Measurements from ENCODE around the gene AFDN.

AFDN gene

GRCh38 chr6:168016176-168016620 lies 189.5 kb downstream of the AFDN start:
- Histone ChIP-seq H3K9ac (ENCODE audit: low read depth, low read length, poor library complexity, severe bottlenecking) (no peak overlapping the region), H3K4me3 (ENCODE audit: low read length, poor library complexity, severe bottlenecking) (no peak overlapping the region), H3F3A (ENCODE audit: low read depth) (no peaks in the 10 kb centered on the region), H3K4me2 (ENCODE audit: low read depth, low read length, poor library complexity, severe bottlenecking) (no peak overlapping the region), H3K79me2 (ENCODE audit: insufficient read depth, low read length) (no peaks in the 10 kb centered on the region), H2AFZ (ENCODE audit: low read length) (no peak overlapping the region), H4K20me1 (ENCODE audit: insufficient read depth, low read length, poor library complexity, severe bottlenecking) (no peaks in the 10 kb centered on the region), H3K9me2 (replicated peaks; ENCODE audit: low read depth, low read length) (no peaks in the 10 kb centered on the region), H3K9me3 (ENCODE audit: insufficient read depth, low read depth, low read length) (peaks cover 17% of the 10 kb centered on the region; the same call in 1 of the 2 replicates), H3K4me1 (ENCODE audit: insufficient read depth, low read length, poor library complexity, severe bottlenecking) (no peaks in the 10 kb centered on the region), H3K36me3 (ENCODE audit: insufficient read depth, low read length) (no peaks in the 10 kb centered on the region), H3K27me3 (ENCODE audit: insufficient read depth, low read length, poor library complexity, severe bottlenecking) (no peaks in the 10 kb centered on the region)
- TF ChIP-seq EZH2phosphoT487 (IDR thresholded peaks at IDR 0.05; ENCODE audit: borderline replicate concordance) (no peak), CTCF (conservative IDR thresholded peaks at IDR 0.05; ENCODE audit: low read length) (no peak)

GRCh38 chr6:168016721-168017525 lies 190.2 kb downstream of the AFDN start:
- H3K9me3 ChIP-seq (ENCODE audit: insufficient read depth, low read depth, low read length), result peaks cover 17% of the 10 kb centered on the region; the same call in 1 of the 2 replicates
- TF ChIP-seq CTCF (conservative IDR thresholded peaks at IDR 0.05; ENCODE audit: low read length) (no peak), EZH2phosphoT487 (IDR thresholded peaks at IDR 0.05; ENCODE audit: borderline replicate concordance) (no peak)
- H3K4me1 ChIP-seq (ENCODE audit: insufficient read depth, low read length, poor library complexity, severe bottlenecking), result no peaks in the 10 kb centered on the region

GRCh38 chr6:168017629-168018028 lies 190.9 kb downstream of the AFDN start:
- no peak overlapping the region for H3K4me3 ChIP-seq (ENCODE audit: low read length, poor library complexity, severe bottlenecking)
- no peaks in the 10 kb centered on the region for H3K4me1 ChIP-seq (ENCODE audit: insufficient read depth, low read length, poor library complexity, severe bottlenecking)
- H3K9me3 ChIP-seq (ENCODE audit: insufficient read depth, low read depth, low read length), result peaks cover 17% of the 10 kb centered on the region; the same call in 1 of the 2 replicates
- no peak overlapping the region for H3K9ac ChIP-seq (ENCODE audit: low read depth, low read length, poor library complexity, severe bottlenecking)
- no peaks in the 10 kb centered on the region for H3K36me3 ChIP-seq (ENCODE audit: insufficient read depth, low read length)
- no peaks in the 10 kb centered on the region for H4K20me1 ChIP-seq (ENCODE audit: insufficient read depth, low read length, poor library complexity, severe bottlenecking)
- no peak overlapping the region for H2AFZ ChIP-seq (ENCODE audit: low read length)
- TF ChIP-seq EZH2phosphoT487 (IDR thresholded peaks at IDR 0.05; ENCODE audit: borderline replicate concordance), result no peak
- TF ChIP-seq CTCF (conservative IDR thresholded peaks at IDR 0.05; ENCODE audit: low read length), result no peak
- no peaks in the 10 kb centered on the region for H3F3A ChIP-seq (ENCODE audit: low read depth)
- H3K27me3 ChIP-seq (ENCODE audit: insufficient read depth, low read length, poor library complexity, severe bottlenecking), result no peaks in the 10 kb centered on the region
- no peaks in the 10 kb centered on the region for H3K79me2 ChIP-seq (ENCODE audit: insufficient read depth, low read length)
- H3K9me2 ChIP-seq (replicated peaks; ENCODE audit: low read depth, low read length), result no peaks in the 10 kb centered on the region
- H3K4me2 ChIP-seq (ENCODE audit: low read depth, low read length, poor library complexity, severe bottlenecking), result no peak overlapping the region

More at GRCh38 chr6:168016721-168017525, 190.2 kb downstream of the AFDN start:
- no peaks in the 10 kb centered on the region for H4K20me1 ChIP-seq (ENCODE audit: insufficient read depth, low read length, poor library complexity, severe bottlenecking)
- no peak overlapping the region for H3K9ac ChIP-seq (ENCODE audit: low read depth, low read length, poor library complexity, severe bottlenecking)
- no peaks in the 10 kb centered on the region for H3K27me3 ChIP-seq (ENCODE audit: insufficient read depth, low read length, poor library complexity, severe bottlenecking)
- no peaks in the 10 kb centered on the region for H3K79me2 ChIP-seq (ENCODE audit: insufficient read depth, low read length)
- no peak overlapping the region for H2AFZ ChIP-seq (ENCODE audit: low read length)
- H3K9me2 ChIP-seq (replicated peaks; ENCODE audit: low read depth, low read length), result no peaks in the 10 kb centered on the region
- H3K36me3 ChIP-seq (ENCODE audit: insufficient read depth, low read length), result no peaks in the 10 kb centered on the region
- H3K4me2 ChIP-seq (ENCODE audit: low read depth, low read length, poor library complexity, severe bottlenecking), result no peak overlapping the region
- H3F3A ChIP-seq (ENCODE audit: low read depth), result no peaks in the 10 kb centered on the region
- no peak overlapping the region for H3K4me3 ChIP-seq (ENCODE audit: low read length, poor library complexity, severe bottlenecking)
